ENCODE results near the gene PHF5A. TPM values are rescaled to one million over a fixed set of nuclear protein-coding genes. Genes with fewer than 3 reads are reported as not detected.

The PHF5A gene
- polyA plus RNA-seq, 1 donor = 39.5 TPM

GRCh38 chr22:41417622-41418390 lies 50.7 kb downstream of the PHF5A start:
- WGBS (ENCODE audit: insufficient coverage, low lambda C conversion rate) = no CpG with 5 or more reads among the region's 13 CpGs
- Histone ChIP-seq H3K27ac (ENCODE audit: low read length) (no peak overlapping the region), H3K4me3 (ENCODE audit: low read length) (no peak overlapping the region), H3K4me1 (ENCODE audit: control insufficient read depth, insufficient read depth, low read length) (peaks cover 15% of the 10 kb centered on the region), H3K9me3 (ENCODE audit: control insufficient read depth, low read depth, low read length) (no peaks in the 10 kb centered on the region), H3K27me3 (ENCODE audit: control insufficient read depth, insufficient read depth, low read length) (no peaks in the 10 kb centered on the region), H3K36me3 (ENCODE audit: control insufficient read depth, insufficient read depth, low read length) (no peaks in the 10 kb centered on the region)
- DNase-seq = no peak

GRCh38 chr22:41415554-41415953 lies 52.9 kb downstream of the PHF5A start:
- H3K4me1 ChIP-seq (ENCODE audit: control insufficient read depth, insufficient read depth, low read length) = peaks cover 19% of the 10 kb centered on the region
- no peak overlapping the region for H3K4me3 ChIP-seq (ENCODE audit: low read length)
- WGBS (ENCODE audit: insufficient coverage, low lambda C conversion rate) = no CpG with 5 or more reads among the region's 4 CpGs
- H3K36me3 ChIP-seq (ENCODE audit: control insufficient read depth, insufficient read depth, low read length) = no peaks in the 10 kb centered on the region
- H3K9me3 ChIP-seq (ENCODE audit: control insufficient read depth, low read depth, low read length) = no peaks in the 10 kb centered on the region
- DNase-seq = no peak
- H3K27me3 ChIP-seq (ENCODE audit: control insufficient read depth, insufficient read depth, low read length) = no peaks in the 10 kb centered on the region
- no peak overlapping the region for H3K27ac ChIP-seq (ENCODE audit: low read length)

DNA sequence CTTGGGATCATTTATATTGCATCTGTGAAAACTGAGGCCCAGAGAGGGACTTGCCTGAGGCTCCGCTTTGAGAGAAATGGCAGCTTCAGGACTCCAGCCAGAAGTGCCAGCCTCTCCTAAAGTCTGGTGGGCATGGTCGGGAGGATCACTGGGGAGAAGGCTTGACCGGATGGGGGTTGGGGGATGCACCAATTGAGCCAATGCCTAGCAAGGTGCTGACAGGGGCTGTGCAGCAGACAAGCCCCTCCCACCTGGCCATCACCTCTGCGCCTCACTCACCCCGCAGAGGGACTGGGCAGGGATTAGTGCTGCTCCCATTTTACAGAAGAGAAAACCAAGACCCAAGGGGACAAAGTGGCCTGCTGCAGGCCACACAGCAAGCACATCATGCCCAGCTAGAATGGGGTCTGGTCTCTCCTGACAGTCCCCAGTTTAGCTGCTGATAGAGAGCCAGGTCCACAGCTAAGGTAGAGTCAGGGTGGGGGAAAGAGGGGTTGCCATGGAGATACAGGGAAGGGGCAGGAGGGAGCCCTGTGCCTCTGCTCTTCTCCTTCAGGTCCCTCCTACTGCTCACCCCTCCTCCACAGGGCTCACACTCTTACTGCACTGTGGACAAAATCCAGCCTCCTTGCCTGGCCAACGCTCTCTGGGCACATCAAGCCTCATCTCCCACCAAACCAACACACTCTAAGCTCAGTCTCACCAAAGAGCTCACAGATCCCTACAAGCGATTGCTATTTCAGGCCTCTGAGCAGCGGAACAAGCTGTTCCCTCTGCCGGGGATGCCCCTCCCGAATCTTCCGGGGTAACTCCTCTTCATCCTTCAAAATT lies 57.3 kb downstream of the PHF5A start:
- no peak for DNase-seq
- Histone ChIP-seq H3K4me3 (ENCODE audit: low read length) (no peak overlapping the region), H3K27ac (ENCODE audit: low read length) (no peak overlapping the region), H3K36me3 (ENCODE audit: control insufficient read depth, insufficient read depth, low read length) (no peaks in the 10 kb centered on the region), H3K27me3 (ENCODE audit: control insufficient read depth, insufficient read depth, low read length) (no peaks in the 10 kb centered on the region), H3K4me1 (ENCODE audit: control insufficient read depth, insufficient read depth, low read length) (peaks cover 19% of the 10 kb centered on the region), H3K9me3 (ENCODE audit: control insufficient read depth, low read depth, low read length) (no peaks in the 10 kb centered on the region)
- WGBS (ENCODE audit: insufficient coverage, low lambda C conversion rate) = no CpG with 5 or more reads among the region's 11 CpGs

- Histone ChIP-seq H3K9me3 (ENCODE audit: control insufficient read depth, low read depth, low read length) (no peaks in the 10 kb centered on the region), H3K36me3 (ENCODE audit: control insufficient read depth, insufficient read depth, low read length) (no peaks in the 10 kb centered on the region), H3K27ac (ENCODE audit: low read length) (no peak overlapping the region), H3K4me3 (ENCODE audit: low read length) (no peak overlapping the region), H3K27me3 (ENCODE audit: control insufficient read depth, insufficient read depth, low read length) (no peaks in the 10 kb centered on the region), H3K4me1 (ENCODE audit: control insufficient read depth, insufficient read depth, low read length) (peaks cover 16% of the 10 kb centered on the region)
- no peak for DNase-seq
- WGBS (ENCODE audit: insufficient coverage, low lambda C conversion rate) = no CpG with 5 or more reads among the region's 7 CpGs
These were observed 58.2 kb downstream of the PHF5A start for GRCh38 chr22:41410311-41410751.

Other genes starting within 250 kb of the PHF5A start
- gene CHADL, start 227.8 kb downstream of the PHF5A start, polyA plus RNA-seq = 2.4 TPM
- 40.3 TPM for gene RANGAP1, start 182.5 kb downstream of the PHF5A start, polyA plus RNA-seq
- gene ZC3H7B, start 167.2 kb downstream of the PHF5A start, polyA plus RNA-seq = 58.0 TPM
- gene TEF, start 86.8 kb downstream of the PHF5A start, polyA plus RNA-seq = 5.6 TPM
- gene TOB2, start 21.9 kb downstream of the PHF5A start, polyA plus RNA-seq = 63.2 TPM
- gene ACO2, start 425 bp upstream of the PHF5A start, polyA plus RNA-seq = 209 TPM
- 12.4 TPM for gene POLR3H, start 75.8 kb upstream of the PHF5A start, polyA plus RNA-seq
- gene CSDC2, start 92.3 kb upstream of the PHF5A start, polyA plus RNA-seq = 2.7 TPM
- gene PMM1, start 121.1 kb upstream of the PHF5A start, polyA plus RNA-seq = 52.4 TPM
- gene DESI1, start 152.4 kb upstream of the PHF5A start, polyA plus RNA-seq = 34.0 TPM
- 247 TPM for gene XRCC6, start 152.6 kb upstream of the PHF5A start, polyA plus RNA-seq
- 118 TPM for gene SNU13, start 220.2 kb upstream of the PHF5A start, polyA plus RNA-seq
- 4.4 TPM for gene MEI1, start 230.8 kb upstream of the PHF5A start, polyA plus RNA-seq

Data from large intestine (tissue), 3 donors.